Muscle of arm (tissue), 12 donors: Measurements from ENCODE around the gene SLC23A3. TPM values are rescaled to one million over a fixed set of nuclear protein-coding genes. Genes with fewer than 3 reads are reported as not detected.

Experiments
- DNase-seq: peaks from one replicate; pipeline ENCODE4 v3.0.0-alpha.2; 2013
- polyA plus RNA-seq, 12 donors: library from polyadenylated mRNA; unstranded; fragments of 120-200 nt; gene quantifications; one replicate each; pipeline ENCODE4 v1.2.1, GENCODE V29; 2013; ENCODE audit not compliant: insufficient read length in 12 of 12

Gene SLC23A3
- polyA plus RNA-seq, 12 donors: 0.53 to 3.4 (median 1.1) TPM; not detected in 2

GRCh38 chr2:219176818-219177551, 7.2 kb upstream of the SLC23A3 start, which contains the start of gene CNPPD1:
Gene CNPPD1 (minus strand): TSS chr2:219176925. CDS start chr2:219176828, 97 bp downstream.
- DNase-seq: peak; percentile 84

DNA sequence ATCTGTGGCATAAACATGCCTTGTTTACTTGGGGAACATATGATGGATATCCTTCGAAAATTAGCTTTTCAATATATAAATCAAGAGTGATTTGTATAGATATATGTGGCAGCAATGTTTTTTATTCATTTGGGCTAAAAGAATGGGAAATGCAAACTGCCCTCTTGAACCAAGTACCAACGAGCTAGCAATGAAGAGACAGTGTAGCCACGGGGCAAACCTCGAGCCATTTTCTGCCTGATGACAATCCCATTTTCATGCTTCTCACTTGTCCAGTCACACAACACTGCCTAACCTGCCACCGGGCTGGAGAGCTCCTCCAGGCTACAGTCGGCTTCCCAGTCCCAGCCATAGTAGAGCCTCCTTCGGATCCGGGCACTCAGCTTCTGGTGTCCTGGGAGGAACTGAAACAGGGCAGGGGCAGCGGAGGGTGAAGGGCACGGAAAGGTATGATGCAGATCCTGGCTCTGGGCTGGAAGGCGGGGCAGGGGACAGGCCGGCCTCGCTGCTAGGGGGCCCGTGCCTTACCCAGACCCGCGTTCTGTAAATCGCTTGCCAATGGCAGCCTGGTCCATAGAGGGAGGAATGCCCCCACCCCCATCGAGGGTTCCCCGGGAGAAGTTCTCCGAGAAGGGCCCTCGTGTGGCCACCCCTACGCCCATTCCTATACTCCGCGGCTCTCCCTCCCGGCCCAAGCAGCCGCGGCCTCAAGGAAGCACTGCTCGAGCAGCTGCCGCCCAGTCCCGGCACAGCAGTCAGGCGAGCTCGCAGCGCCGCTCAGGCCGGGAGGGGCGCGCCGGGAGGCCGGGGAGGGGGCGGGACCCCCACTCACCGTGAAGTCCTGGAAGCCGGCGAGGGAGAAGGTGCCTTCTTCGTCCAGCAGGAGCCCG, 6.3 kb upstream of the SLC23A3 start:
- DNase-seq: peak; percentile 11

GRCh38 chr2:219175486-219175885, 5.7 kb upstream of the SLC23A3 start:
- no peak for DNase-seq

GRCh38 chr2:219174801-219175200, 5.0 kb upstream of the SLC23A3 start:
- no peak for DNase-seq

DNA sequence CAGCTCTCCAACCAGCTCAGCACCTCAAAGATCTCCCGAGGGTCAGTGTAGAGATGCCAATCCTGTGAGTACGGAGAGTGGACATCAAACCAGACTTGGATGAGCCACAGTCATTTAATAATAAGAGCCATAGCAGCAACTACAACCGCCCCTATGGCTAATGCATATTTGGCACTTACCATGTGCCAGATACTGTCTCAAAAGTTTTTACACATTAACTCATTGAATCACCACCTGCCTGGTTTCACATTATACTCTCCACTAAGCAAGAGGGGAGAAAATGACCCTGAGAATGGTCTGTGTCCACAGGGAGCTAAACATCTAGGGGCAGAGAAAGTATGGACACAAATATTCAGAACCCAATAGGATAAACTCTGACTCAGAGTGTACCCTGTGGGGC, 4.3 kb upstream of the SLC23A3 start:
- no peak for DNase-seq

DNA sequence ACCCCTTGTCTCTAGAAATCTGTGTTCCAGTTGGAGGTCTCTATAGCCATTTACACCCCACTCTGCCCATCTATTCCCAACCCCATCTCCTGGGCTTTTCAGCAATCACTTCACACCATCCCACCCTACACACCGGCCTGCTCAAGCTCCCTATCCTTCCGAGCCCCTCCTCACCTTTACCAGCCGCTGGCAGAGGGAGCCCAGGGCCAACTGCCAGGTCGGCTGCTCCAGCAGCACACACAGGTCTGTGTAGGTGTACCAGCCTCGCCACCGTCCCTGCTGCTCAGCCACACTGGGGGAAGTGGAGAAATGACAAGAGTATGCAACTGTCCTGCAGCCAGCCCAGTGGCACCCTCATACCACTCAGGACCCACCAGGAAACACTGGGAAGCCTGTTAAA, 3.3 kb upstream of the SLC23A3 start:
- DNase-seq: no peak

- no peak for DNase-seq
Observed at GRCh38 chr2:219172231-219173154, 2.7 kb upstream of the SLC23A3 start.

DNA sequence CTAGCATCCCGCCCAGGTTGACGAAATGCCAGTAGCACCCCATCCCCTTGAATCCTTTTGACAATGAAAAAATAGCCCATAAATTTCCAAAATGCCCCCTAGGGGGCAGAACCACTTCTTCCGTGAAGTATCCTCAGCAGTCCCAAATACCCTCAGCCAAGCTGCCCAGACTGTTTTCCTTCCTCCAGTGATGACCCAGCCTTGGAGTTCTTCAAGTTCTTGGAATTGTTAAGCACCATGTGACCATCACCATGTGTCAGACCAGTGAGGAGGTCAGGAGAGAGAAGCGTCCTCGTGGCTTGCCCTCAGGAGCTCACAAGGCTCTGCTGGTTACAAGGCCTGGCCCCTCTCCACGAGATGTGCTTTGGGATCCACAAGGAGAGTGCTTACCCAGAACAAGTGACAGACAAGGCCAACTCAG, 1.4 kb upstream of the SLC23A3 start:
- DNase-seq: peak; percentile 22

DNA sequence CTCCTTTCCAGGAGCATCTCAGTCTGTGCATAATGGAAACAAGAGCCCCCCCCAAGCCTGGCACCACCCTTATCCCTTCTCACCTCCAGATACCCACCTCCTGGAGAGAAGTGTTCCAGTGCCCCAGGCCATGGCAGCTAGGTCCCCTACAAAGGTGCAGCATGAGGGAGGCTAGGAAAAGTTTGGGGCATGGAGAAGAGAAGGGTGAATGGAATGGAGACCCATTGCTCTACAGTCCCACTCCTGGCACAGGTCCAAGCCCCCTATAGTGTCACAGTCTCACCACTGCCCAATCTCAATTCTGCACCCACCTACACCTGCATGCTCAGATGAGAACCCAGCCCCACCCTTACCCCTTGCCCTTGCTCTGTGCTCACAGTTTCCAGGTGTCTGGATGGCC, 897 bp downstream of the SLC23A3 start:
- no peak for DNase-seq

DNA sequence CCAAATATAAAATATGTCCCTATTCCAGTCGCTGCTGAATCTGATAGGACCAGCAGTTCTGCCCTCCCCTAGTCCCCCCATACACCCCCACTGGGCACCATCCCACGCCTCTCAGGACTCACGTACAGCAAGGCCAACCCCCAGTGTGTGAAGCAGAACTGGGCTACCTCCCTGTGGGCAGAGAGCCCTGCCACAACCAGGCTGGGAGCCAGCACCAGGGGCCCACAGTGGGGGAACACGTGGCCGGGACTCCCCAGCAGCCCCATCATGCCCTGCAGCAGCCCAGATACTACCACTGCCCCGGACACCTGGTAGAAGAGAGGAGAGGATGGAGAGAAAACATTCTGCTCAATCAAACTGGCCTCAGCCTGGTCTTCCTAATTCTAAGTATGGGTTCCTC, 1.3 kb downstream of the SLC23A3 start:
- DNase-seq: no peak

DNA sequence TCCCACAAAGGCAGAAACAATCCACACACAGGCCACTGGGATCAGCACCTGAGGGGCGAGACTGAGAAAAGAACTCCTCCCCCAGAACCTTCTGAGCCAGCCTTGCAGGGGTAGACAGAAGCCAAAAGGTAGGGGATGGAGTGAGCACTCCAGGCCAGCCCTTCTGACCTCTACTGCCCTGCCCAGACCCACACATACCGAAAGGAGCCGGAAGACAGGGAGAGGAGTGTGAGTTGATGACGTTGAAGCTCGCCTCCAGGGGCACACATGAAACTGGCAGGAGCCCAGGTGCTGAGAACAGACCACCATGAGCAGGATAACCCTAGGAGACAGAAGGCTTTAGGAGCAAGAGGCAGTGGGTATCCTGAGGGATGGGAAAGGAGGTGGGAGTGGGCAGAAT, 1.8 kb downstream of the SLC23A3 start:
- DNase-seq: no peak

- no peak for DNase-seq
Observed at GRCh38 chr2:219165058-219165911, 4.5 kb downstream of the SLC23A3 start.

DNA sequence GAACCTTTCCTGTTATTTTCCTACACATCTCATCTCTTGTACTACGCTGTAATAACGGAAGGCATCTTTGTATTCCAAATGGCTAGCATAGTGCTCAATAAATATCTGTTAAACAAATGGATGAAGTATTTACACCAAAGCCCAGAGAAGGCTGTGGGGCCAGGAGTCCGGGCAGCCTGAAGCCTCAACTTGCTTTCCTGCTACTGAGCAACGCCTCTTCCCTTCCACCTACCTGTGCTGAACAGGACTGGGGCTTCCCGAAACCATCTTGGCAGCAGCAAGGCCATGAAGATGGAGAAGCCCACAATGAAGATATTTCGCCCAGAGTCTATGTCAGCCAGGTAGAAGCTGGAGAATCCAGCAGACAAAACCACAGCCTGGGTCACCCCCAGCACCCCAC, 6.7 kb downstream of the SLC23A3 start:
- DNase-seq: no peak

DNA sequence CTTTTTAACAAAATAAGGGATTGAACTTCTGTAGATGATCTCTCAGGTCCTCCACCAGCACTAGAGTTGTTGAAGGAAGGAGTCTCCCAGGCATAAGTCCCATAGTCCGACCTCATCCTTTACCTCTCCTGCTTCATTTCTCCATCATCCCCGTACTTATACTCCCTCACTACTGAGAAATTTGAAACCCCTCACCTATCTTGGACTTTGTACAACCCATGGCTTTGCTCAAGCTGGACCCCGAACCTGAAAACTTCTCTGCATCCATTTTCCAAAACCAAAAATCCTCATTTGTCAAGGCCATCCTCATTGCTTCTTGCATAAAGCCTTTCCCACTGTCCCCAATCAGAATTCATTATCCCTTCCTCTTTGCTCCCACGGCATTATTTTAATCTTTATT, 8.7 kb downstream of the SLC23A3 start:
- DNase-seq: no peak

GRCh38 chr2:219160186-219161017, 9.4 kb downstream of the SLC23A3 start, which contains the start of gene NHEJ1:
Gene NHEJ1 (minus strand): TSS chr2:219160815. CDS start chr2:219158362, 2,453 bp downstream.
- peak; percentile 93 for DNase-seq

GRCh38 chr2:219159771-219160185, 10.1 kb downstream of the SLC23A3 start:
- DNase-seq: no peak

DNA sequence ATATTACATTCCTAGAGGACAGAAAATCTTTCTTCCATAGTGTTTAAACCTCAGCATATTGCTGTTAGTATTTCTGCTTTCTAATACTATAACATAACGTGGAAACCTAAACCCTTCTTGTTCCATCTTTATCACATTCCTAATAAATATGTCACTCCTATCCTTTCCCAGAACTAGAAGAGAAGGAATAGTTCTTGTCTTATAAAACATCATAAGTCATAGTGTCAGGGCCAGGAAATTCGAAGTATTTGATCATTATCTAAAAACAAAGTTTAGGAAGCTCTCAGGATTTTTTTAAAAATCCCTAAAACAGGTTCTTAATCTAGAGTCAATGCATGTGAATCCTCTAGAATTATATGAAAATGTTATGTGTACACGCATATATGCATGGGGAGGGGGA, 11.2 kb downstream of the SLC23A3 start:
- no peak for DNase-seq

- DNase-seq: no peak
Observed at GRCh38 chr2:219158025-219158424, 11.8 kb downstream of the SLC23A3 start.

DNA sequence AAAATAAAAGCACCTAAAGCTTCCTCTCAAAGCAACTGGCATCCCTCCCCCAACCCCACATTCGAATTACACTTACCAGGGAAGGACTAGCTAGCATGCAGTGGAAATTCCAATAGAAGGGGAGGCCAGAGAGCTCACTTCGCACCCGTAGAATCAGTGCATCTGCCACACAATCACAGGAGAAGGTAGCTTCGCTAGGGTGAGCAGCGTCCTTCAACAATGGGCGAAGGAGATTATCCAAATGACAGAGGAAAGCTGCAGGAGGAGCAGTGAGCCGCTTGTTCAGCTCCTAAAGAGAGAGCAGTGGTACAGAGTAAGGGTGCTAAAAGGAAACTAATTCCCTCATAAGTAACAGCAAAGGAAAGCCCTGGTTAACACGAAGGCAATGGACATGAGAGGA, 12.4 kb downstream of the SLC23A3 start:
- DNase-seq: no peak
